ACC112 (cell line): ENCODE data around the gene LMCD1.

ENCODE experiments used
- H2AFZ ChIP-seq: fragments of 200-600 bp; sonication (generic); one replicate; pipeline ENCODE4 v1.6.0; 2017; ENCODE audit warnings: antibody characterized with exemption, low read length; ENCODE audit not compliant: unreplicated experiment
- H3K27ac ChIP-seq: fragments of 200-600 bp; sonication (generic); 2 replicates; pipeline ENCODE4 v1.5.1; 2014; ENCODE audit warnings: low read depth, mild to moderate bottlenecking, antibody characterized with exemption, low read length, moderate library complexity
- H3K27me3 ChIP-seq: fragments of 200-600 bp; sonication (generic); 2 replicates; pipeline ENCODE4 v1.6.1; 2014; ENCODE audit warnings: mild to moderate bottlenecking, antibody characterized with exemption, low read length, moderate library complexity, mixed read lengths; ENCODE audit not compliant: insufficient read depth
- H3K36me3 ChIP-seq: fragments of 200-600 bp; sonication (generic); 2 replicates; pipeline ENCODE4 v1.6.1; 2016; ENCODE audit warnings: mild to moderate bottlenecking, antibody characterized with exemption, low read length, moderate library complexity, mixed read lengths; ENCODE audit not compliant: insufficient read depth
- H3K4me1 ChIP-seq: fragments of 200-600 bp; sonication (generic); one replicate; pipeline ENCODE4 v1.6.1; 2016; ENCODE audit warnings: low read length, mixed read lengths; ENCODE audit not compliant: insufficient read depth, unreplicated experiment, control insufficient read depth
- H3K4me3 ChIP-seq: fragments of 200-600 bp; sonication (generic); 2 replicates; pipeline ENCODE4 v1.5.1; 2014; ENCODE audit warnings: mild to moderate bottlenecking, low read depth, low read length
- H3K79me2 ChIP-seq: fragments of 200-600 bp; sonication (generic); one replicate; pipeline ENCODE4 v1.6.0; 2016; ENCODE audit warnings: low read length; ENCODE audit not compliant: control insufficient read depth, unreplicated experiment, insufficient read depth

LMCD1 gene

DNA sequence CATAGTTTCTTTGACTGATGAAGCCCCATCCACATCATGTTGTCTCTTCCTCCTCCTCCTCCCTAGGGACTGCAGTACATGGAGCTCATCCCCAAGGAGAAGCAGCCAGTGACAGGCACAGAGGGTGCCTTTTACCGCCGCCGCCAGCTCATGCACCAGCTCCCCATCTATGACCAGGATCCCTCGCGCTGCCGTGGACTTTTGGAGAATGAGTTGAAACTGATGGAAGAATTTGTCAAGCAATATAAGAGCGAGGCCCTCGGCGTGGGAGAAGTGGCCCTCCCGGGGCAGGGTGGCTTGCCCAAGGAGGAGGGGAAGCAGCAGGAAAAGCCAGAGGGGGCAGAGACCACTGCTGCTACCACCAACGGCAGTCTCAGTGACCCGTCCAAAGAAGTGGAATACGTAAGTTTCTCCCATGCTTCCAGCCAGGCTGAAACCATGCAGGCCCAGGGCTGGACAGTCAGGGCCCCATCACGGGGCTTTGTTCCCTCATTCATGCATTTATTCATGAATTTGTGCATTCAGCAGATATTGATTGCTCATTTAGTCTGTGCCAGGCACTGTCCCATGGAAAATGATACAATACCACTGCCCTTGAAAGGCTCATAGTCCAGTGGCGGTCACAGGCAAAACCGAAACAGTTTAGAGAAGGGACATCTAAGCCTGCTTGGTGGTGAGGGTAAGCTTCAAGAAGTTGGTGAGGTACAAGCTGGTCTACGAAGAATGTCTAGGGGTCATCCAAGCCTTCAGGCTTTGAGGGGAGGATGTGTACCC lies 47.1 kb downstream of the LMCD1 start:
- H3K79me2 ChIP-seq = no peaks in the 10 kb centered on the region
- H3K36me3 ChIP-seq = peaks cover 10% of the 10 kb centered on the region; the same call in 1 of the 2 replicates
- H3K27ac ChIP-seq = no peak overlapping the region
- H3K4me1 ChIP-seq = no peaks in the 10 kb centered on the region
- no peaks in the 10 kb centered on the region for H3K27me3 ChIP-seq
- H3K4me3 ChIP-seq = no peak overlapping the region
- no peak overlapping the region for H2AFZ ChIP-seq

DNA sequence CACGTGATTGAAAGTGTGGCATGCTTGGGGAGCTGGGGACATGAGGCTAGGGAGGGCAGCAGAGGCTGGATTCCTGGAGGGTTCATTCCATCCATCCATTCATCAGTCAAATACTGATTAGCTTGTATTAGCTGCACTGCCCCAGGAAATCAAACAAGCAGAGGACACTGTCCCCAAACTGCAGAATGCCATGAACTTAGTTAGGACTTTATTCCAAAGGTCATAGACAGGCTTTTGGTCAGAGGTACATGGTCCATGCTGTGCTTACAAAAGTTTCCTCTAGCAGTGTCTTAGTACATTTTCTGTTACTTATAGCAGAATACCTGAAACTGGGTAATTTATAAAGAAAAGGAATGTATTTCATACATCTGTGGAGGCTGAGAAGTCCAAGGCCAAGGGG lies 47.7 kb downstream of the LMCD1 start:
- Histone ChIP-seq H3K27me3 (no peaks in the 10 kb centered on the region), H3K4me3 (no peak overlapping the region), H3K4me1 (peaks cover under 1% of the 10 kb centered on the region), H2AFZ (no peak overlapping the region), H3K36me3 (peaks cover 10% of the 10 kb centered on the region; the same call in 1 of the 2 replicates), H3K79me2 (no peaks in the 10 kb centered on the region), H3K27ac (no peak overlapping the region)

DNA sequence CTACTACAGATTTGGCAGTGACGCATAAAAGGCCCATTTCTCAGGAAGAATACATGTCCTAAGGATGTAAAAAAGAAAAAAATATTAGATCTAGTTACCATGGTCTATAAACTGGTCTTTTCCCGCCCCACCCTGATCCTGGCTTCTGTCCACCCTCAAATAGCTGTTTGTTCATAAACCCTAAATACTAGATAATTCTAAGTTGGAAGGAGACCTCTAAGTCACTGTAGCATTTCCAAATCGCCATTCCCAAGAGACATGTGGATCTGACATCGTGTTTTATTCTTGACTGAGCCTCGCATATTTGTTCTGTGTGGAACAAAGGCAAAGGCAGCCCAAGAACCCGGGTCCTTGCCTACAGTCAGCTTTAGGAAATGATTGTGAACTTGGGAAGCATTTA lies 49.0 kb downstream of the LMCD1 start:
- peaks cover 14% of the 10 kb centered on the region for H3K4me1 ChIP-seq
- no peaks in the 10 kb centered on the region for H3K27me3 ChIP-seq

DNA sequence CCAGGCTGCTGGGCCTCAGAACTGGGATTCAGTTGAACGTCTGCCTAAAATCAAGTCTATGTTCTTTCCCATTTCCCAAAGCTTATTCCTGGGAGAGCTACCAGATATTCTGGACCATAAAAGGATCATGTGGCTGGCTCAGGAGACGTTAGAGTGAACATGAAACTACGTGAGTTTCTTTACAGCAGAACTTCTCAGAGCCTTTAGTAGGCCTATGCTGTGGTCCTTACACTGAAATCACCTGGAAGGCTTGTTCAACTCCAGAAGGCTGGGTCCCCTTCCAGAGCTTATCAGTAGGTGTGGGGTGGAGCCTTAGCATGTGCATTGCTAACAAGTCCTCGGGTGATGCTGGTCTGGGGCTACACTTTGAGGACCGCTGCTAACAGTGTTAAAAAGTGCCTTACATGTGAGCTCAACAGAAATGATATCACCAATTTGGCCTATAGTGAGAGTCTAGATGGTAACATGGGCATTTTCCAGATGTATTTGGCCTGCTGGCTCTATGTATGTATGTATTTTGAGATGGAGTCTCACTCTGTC lies 50.7 kb downstream of the LMCD1 start:
- Histone ChIP-seq H3K36me3 (peaks cover 25% of the 10 kb centered on the region; the same call in 1 of the 2 replicates), H2AFZ (no peak overlapping the region), H3K27ac (no peak overlapping the region), H3K27me3 (no peaks in the 10 kb centered on the region), H3K4me1 (peaks cover 20% of the 10 kb centered on the region), H3K4me3 (no peak overlapping the region), H3K79me2 (no peaks in the 10 kb centered on the region)

More for the DNA sequence above, 49.0 kb downstream of the LMCD1 start:
- no peak overlapping the region for H3K4me3 ChIP-seq
- H3K79me2 ChIP-seq = no peaks in the 10 kb centered on the region
- H2AFZ ChIP-seq = no peak overlapping the region
- H3K36me3 ChIP-seq = peaks cover 10% of the 10 kb centered on the region; the same call in 1 of the 2 replicates
- H3K27ac ChIP-seq = no peak overlapping the region

DNA sequence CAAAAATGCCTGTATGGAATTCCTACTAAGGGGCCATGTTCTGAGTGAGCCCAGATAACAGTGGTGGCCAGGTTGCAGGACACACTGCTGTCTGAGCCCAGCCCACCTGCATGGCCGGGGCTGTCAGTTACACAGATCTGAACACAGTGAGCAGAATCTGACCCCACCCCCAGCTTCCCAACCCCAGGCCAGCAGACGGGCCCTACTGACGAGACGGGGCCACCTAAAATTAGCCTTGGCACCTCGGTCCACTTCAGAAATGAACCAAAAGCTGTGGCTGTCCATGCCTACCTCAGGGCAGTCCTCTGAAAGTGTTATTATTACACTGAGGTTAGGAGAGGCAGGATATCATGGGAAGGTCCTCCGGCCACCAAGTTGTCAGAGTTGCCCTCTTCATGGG lies 51.8 kb downstream of the LMCD1 start:
- Histone ChIP-seq H3K79me2 (no peaks in the 10 kb centered on the region), H3K4me1 (peaks cover 23% of the 10 kb centered on the region), H2AFZ (no peak overlapping the region), H3K4me3 (no peak overlapping the region), H3K27ac (no peak overlapping the region), H3K36me3 (peaks cover 36% of the 10 kb centered on the region), H3K27me3 (no peaks in the 10 kb centered on the region)

DNA sequence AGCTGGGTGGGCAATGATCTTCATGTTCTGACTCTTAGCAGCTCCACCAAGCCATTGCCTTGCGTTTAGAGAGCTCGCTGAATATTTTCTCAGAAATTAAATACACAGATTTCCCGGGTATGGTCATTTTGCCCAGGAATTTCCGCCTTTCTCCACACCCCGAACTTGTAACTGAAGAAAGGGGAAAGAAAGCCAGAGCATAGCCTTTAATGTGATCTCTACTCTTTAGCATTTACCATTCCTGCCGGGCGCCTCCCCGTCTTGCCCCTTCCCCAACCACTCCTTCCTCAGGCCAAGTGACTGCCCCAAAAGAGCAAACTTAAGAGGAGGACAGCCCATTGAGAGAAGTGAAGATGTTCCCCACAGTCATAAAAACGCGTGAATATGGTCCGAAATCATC lies 53.1 kb downstream of the LMCD1 start:
- Histone ChIP-seq H3K27me3 (no peaks in the 10 kb centered on the region), H3K4me1 (peaks cover 27% of the 10 kb centered on the region), H3K4me3 (no peak overlapping the region), H2AFZ (peak overlapping the region; percentile 90), H3K27ac (peak overlapping the region; percentile 63), H3K79me2 (no peaks in the 10 kb centered on the region), H3K36me3 (peaks cover 39% of the 10 kb centered on the region)

DNA sequence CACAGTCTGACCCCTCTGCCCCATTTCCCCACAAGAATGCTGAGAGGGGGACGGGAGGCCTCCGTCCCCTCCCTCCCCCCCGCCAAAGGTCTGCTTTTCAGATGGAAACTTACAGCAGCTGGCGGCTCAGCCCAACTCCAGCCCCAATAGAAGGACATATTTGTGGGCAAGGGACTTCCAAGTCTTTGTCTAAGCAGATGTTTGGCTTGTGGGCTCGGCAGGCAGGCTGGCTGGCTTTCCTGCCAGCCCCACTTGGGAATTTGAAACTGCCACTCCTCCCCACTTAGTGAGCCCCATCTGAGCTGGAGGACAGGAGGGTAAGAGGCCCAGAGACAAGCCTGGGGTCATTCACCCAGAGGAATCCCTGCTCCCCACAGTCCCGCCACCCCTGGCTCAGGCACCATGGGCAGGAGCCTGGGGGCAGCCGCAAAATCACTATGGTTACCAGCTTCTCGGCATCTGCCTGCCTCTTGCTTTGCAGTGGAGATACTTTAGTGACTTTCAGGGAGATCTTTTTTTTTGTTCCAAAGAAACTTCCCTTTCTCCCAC lies 53.6 kb downstream of the LMCD1 start:
- Histone ChIP-seq H3K4me1 (peaks cover 32% of the 10 kb centered on the region), H3K27me3 (no peaks in the 10 kb centered on the region), H3K4me3 (no peak overlapping the region), H3K27ac (peak overlapping the region; percentile 63), H2AFZ (peak overlapping the region; percentile 90), H3K79me2 (no peaks in the 10 kb centered on the region), H3K36me3 (peaks cover 34% of the 10 kb centered on the region)

DNA sequence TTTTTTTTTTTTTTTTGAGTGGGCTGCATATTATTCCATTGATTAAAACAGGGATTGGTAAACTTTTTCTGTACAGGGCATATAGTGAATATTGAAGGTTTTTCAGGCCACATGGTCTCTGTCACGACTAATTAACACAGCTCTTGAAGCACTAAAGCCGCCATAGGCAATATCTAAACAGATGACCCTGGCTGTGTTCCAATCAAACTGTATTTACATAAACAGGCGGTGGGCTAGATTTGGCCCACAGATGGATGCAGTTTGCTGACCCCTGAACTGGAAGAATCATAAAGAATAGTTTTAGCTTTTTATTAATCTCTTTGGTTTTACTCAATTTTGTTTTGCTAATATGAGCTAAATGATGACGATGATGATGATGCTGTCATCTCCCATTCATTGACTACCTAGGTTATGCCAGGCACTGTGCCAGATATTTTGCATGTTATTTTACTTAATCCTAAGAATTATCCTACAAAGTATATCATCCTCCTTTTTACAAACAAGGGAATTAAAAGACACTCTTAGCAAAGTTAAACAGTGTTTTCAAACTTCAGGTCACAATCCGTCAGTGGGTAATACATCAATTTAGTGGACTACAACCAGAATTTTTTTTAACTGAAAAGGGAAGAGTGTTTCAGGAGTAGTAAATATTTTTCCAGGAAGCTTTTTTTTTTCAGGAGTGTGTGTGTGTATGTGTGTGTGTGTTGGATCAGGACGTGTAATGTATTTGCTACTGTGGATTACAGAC lies 54.3 kb downstream of the LMCD1 start:
- Histone ChIP-seq H3K27ac (peak overlapping the region; percentile 63), H3K79me2 (no peaks in the 10 kb centered on the region), H3K4me1 (peaks cover 39% of the 10 kb centered on the region), H3K27me3 (no peaks in the 10 kb centered on the region), H3K4me3 (no peak overlapping the region), H3K36me3 (peaks cover 32% of the 10 kb centered on the region), H2AFZ (no peak overlapping the region)

DNA sequence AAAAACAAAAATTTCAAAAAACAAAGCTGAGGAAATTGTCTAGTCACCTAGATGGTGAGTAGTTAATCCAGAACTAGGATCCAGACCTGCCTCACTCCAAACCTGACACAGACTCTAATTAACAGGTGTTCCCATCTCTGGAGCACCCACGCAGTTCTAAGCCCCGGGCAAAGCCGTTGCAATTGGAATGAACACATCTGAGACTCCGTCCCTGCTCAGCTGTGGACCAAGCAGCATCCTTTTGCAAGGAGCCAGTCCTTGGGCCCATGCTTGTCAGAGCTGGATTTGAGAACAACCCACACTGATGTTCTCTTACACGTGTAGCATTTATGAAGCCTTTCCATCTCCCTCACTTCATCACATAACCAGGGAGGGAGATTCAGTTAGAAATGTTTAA lies 54.8 kb downstream of the LMCD1 start:
- no peak overlapping the region for H2AFZ ChIP-seq
- no peaks in the 10 kb centered on the region for H3K27me3 ChIP-seq
- no peak overlapping the region for H3K4me3 ChIP-seq
- no peak overlapping the region for H3K27ac ChIP-seq
- H3K36me3 ChIP-seq = peaks cover 32% of the 10 kb centered on the region
- H3K79me2 ChIP-seq = no peaks in the 10 kb centered on the region
- peaks cover 45% of the 10 kb centered on the region for H3K4me1 ChIP-seq

DNA sequence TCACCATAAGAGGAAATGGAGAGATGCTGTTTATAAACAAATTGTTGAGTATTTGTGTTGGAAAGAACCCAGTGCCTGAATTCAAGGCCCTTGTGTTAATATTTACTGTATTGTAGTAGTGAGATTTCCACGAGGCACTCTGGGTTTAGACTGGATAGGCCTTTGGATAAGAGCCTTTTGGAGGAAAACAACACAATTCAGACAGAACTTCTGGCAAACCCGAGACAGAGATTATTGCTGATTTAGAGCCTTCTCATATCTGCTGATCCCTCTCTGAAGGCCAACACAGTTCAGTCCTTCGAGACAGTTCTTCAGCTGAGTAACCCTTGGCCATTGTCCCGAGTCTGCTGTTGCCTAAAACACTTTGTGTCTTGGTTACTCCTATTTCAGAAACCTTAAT lies 55.7 kb downstream of the LMCD1 start:
- Histone ChIP-seq H3K36me3 (peaks cover 32% of the 10 kb centered on the region), H3K79me2 (no peaks in the 10 kb centered on the region), H3K4me3 (no peak overlapping the region), H3K27ac (no peak overlapping the region), H3K4me1 (peaks cover 53% of the 10 kb centered on the region), H3K27me3 (no peaks in the 10 kb centered on the region), H2AFZ (no peak overlapping the region)
